ENCODE measurements around the gene PIGV. TPM values are rescaled to one million over a fixed set of nuclear protein-coding genes. Genes with fewer than 3 reads are reported as not detected.
A peak's percentile ranks its signal among the peaks of the same experiment; 100 is the strongest.

Gene PIGV
- total RNA-seq, 1 donor from 2014 or later: 11.5 TPM

- Histone ChIP-seq H3K4me3 (ENCODE audit: low read depth, low read length) (no peak overlapping the region), H3K27me3 (ENCODE audit: control insufficient read depth, insufficient read depth, low read length) (no peaks in the 10 kb centered on the region), H3K36me3 (ENCODE audit: control insufficient read depth, insufficient read depth, low read length) (peaks cover 2% of the 10 kb centered on the region)
- DNase-seq (ENCODE audit: low read depth): no peak
- TF ChIP-seq, protein P1, sequence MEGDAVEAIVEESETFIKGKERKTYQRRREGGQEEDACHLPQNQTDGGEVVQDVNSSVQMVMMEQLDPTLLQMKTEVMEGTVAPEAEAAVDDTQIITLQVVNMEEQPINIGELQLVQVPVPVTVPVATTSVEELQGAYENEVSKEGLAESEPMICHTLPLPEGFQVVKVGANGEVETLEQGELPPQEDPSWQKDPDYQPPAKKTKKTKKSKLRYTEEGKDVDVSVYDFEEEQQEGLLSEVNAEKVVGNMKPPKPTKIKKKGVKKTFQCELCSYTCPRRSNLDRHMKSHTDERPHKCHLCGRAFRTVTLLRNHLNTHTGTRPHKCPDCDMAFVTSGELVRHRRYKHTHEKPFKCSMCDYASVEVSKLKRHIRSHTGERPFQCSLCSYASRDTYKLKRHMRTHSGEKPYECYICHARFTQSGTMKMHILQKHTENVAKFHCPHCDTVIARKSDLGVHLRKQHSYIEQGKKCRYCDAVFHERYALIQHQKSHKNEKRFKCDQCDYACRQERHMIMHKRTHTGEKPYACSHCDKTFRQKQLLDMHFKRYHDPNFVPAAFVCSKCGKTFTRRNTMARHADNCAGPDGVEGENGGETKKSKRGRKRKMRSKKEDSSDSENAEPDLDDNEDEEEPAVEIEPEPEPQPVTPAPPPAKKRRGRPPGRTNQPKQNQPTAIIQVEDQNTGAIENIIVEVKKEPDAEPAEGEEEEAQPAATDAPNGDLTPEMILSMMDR (IDR thresholded peaks at IDR 0.05; ENCODE audit: insufficient read depth, low read length, poor library complexity, severe bottlenecking): no peak
Measured at GRCh38 chr1:26750428-26750827, 37.3 kb upstream of the PIGV start.

DNA sequence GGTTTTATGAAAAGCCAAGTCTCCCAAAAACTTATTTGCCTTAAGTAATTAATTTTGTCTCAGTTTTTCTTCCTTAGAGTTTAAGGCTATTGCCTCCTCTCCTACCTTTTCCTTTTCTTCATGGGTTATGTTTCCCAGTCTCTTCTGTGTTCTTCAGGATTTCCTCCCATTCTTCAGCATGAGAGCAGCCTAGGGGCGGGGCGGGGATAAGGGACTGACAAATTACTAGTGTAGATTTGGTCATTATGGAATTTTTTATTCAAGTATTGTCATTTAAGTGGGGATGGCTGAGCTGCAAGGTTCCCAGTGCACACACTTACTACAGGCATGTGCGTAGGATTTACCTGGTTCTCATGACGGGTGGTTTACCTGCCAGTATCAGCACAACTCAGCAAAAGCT is 35.2 kb upstream of the PIGV start:
- no peak for DNase-seq (ENCODE audit: low read depth)
- TF ChIP-seq, protein P1 (IDR thresholded peaks at IDR 0.05; ENCODE audit: insufficient read depth, low read length, poor library complexity, severe bottlenecking): no peak
- H3K27me3 ChIP-seq (ENCODE audit: control insufficient read depth, insufficient read depth, low read length): no peaks in the 10 kb centered on the region

DNA sequence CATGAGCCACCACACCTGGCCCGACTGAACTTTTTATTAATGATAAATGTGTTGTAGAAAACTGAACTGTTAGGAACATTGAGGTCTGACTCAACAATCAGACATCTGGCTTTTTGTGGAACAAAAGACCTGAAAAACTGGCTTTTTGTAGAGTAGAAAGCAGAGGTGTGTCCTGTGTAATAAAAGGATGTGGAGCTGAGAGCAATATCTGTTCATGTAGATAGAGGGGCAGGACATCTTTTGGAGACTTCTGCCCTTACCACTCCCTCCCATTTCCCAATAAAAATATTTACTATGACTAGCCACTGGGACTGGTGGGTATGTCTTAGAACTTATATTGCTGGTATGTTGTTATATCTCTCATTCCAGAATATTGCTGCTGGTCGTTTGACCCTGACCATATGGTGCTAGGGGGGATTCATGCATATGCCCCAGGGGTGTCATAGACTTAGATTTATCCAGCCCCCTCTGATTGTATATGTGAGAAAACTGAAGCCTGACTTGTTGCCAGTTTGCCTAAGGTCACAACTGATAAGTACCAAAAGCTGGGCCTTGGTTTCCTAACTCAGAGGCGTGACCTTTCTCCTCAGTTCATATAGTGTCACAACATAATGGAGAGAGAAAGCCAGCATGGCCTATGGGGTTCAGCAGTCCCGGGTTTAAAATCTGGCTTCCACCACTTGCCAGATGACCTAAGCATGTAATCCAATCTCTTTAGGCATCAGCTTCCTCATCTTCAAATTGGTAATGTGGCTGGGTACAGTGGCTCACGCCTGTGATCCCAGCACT is 33.5 kb upstream of the PIGV start:
- Histone ChIP-seq H3K4me3 (ENCODE audit: low read depth, low read length) (no peak overlapping the region), H3K36me3 (ENCODE audit: control insufficient read depth, insufficient read depth, low read length) (peaks cover 5% of the 10 kb centered on the region), H3K27me3 (ENCODE audit: control insufficient read depth, insufficient read depth, low read length) (no peaks in the 10 kb centered on the region)
- TF ChIP-seq, protein P1 (IDR thresholded peaks at IDR 0.05; ENCODE audit: insufficient read depth, low read length, poor library complexity, severe bottlenecking): no peak
- DNase-seq (ENCODE audit: low read depth): no peak

More for the DNA sequence above, 35.2 kb upstream of the PIGV start:
- Histone ChIP-seq H3K4me3 (ENCODE audit: low read depth, low read length) (no peak overlapping the region), H3K36me3 (ENCODE audit: control insufficient read depth, insufficient read depth, low read length) (peaks cover 2% of the 10 kb centered on the region)

- H3K36me3 ChIP-seq (ENCODE audit: control insufficient read depth, insufficient read depth, low read length): peaks cover 4% of the 10 kb centered on the region
- TF ChIP-seq, protein P1 (IDR thresholded peaks at IDR 0.05; ENCODE audit: insufficient read depth, low read length, poor library complexity, severe bottlenecking): no peak
Measured at GRCh38 chr1:26758358-26758757, 29.4 kb upstream of the PIGV start.

DNA sequence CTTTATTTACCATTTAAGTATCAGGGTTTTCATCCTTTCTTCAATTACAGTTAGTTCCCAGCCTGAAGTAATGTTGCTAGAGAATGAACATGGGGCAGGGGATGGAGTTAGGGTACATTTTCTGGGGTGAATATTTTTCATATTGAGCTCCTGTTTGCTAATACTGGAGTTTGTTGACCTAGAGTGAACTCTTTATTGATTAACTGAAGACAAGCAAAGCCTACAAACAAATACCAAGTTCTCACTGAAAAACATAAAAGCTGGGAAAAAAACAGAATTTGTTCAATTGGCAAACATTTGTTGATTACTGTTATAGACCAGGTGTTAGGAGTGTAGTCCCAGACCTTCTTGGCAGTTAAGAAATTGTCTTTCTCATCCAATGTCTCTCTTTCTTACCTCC is 28.2 kb upstream of the PIGV start:
- DNase-seq (ENCODE audit: low read depth): no peak
- H3K36me3 ChIP-seq (ENCODE audit: control insufficient read depth, insufficient read depth, low read length): peaks cover 4% of the 10 kb centered on the region
- TF ChIP-seq, protein P1 (IDR thresholded peaks at IDR 0.05; ENCODE audit: insufficient read depth, low read length, poor library complexity, severe bottlenecking): no peak
- H3K4me3 ChIP-seq (ENCODE audit: low read depth, low read length): no peak overlapping the region
- no peaks in the 10 kb centered on the region for H3K27me3 ChIP-seq (ENCODE audit: control insufficient read depth, insufficient read depth, low read length)

More at GRCh38 chr1:26758358-26758757, 29.4 kb upstream of the PIGV start:
- Histone ChIP-seq H3K4me3 (ENCODE audit: low read depth, low read length) (no peak overlapping the region), H3K27me3 (ENCODE audit: control insufficient read depth, insufficient read depth, low read length) (no peaks in the 10 kb centered on the region)
- DNase-seq (ENCODE audit: low read depth): no peak

- TF ChIP-seq, protein P1 (IDR thresholded peaks at IDR 0.05; ENCODE audit: insufficient read depth, low read length, poor library complexity, severe bottlenecking): peak; percentile 10
- Histone ChIP-seq H3K27me3 (ENCODE audit: control insufficient read depth, insufficient read depth, low read length) (no peaks in the 10 kb centered on the region), H3K36me3 (ENCODE audit: control insufficient read depth, insufficient read depth, low read length) (peaks cover 4% of the 10 kb centered on the region), H3K4me3 (ENCODE audit: low read depth, low read length) (no peak overlapping the region)
- DNase-seq (ENCODE audit: low read depth): no peak
Measured at GRCh38 chr1:26761217-26761616, 26.5 kb upstream of the PIGV start.
